GM19372 (cell line): ENCODE results near the gene HOXC13.

ENCODE experiments used
- ATAC-seq: cut with Tn5 transposase; IDR thresholded peaks from one replicate; pipeline ENCODE4 v1.9.1; 2021; ENCODE audit warnings: mild to moderate bottlenecking, low read depth, moderate library complexity; ENCODE audit not compliant: unreplicated experiment

Gene HOXC13

GRCh38 chr12:53980104-53980801 lies 41.6 kb downstream of the HOXC13 start:
- no peak for ATAC-seq

- no peak for ATAC-seq
Measured at GRCh38 chr12:53980802-53981496, 42.3 kb downstream of the HOXC13 start.

GRCh38 chr12:53981634-53982565 lies 43.3 kb downstream of the HOXC13 start:
- ATAC-seq = no peak

- no peak for ATAC-seq
Measured at GRCh38 chr12:53982648-53983567, 44.3 kb downstream of the HOXC13 start.

- no peak for ATAC-seq
Measured at GRCh38 chr12:53983568-53983949, 44.9 kb downstream of the HOXC13 start.

GRCh38 chr12:53983950-53984572 lies 45.4 kb downstream of the HOXC13 start:
- no peak for ATAC-seq

- ATAC-seq = no peak
Measured at GRCh38 chr12:53984901-53985691, 46.5 kb downstream of the HOXC13 start, which contains the start of gene HOXC10. HOXC10 (plus strand) TSS chr12:53985146; CDS start chr12:53985260, 114 bp downstream.

- no peak for ATAC-seq
Measured at GRCh38 chr12:53985692-53985993, 47.0 kb downstream of the HOXC13 start.

GRCh38 chr12:53985994-53986685 lies 47.5 kb downstream of the HOXC13 start:
- no peak for ATAC-seq

- ATAC-seq = no peak
Measured at GRCh38 chr12:53986686-53987483, 48.3 kb downstream of the HOXC13 start.

GRCh38 chr12:53987787-53988230 lies 49.2 kb downstream of the HOXC13 start:
- no peak for ATAC-seq

GRCh38 chr12:53988541-53989226 lies 50.1 kb downstream of the HOXC13 start:
- ATAC-seq = no peak

GRCh38 chr12:53989227-53990113 lies 50.8 kb downstream of the HOXC13 start:
- ATAC-seq = no peak

- ATAC-seq = no peak
Measured at GRCh38 chr12:53990311-53991076, 51.9 kb downstream of the HOXC13 start.

GRCh38 chr12:53991077-53991460 lies 52.4 kb downstream of the HOXC13 start:
- ATAC-seq = no peak
